Stimulated activated CD8-positive, alpha-beta memory T cell treated with anti-CD3 and anti-CD28 coated beads, Interleukin-4, amount 100 ng/mL, for 1 hour (primary cell): ENCODE measurements around the gene ASIC4.

ENCODE experiments used
- DNase-seq, 2 donors: peaks; one replicate each; pipeline ENCODE4 v3.0.0-alpha.2; 2020; ENCODE audit warnings: low read depth in 2 of 2, low spot score in 1 of 2

The ASIC4 gene, protein sequence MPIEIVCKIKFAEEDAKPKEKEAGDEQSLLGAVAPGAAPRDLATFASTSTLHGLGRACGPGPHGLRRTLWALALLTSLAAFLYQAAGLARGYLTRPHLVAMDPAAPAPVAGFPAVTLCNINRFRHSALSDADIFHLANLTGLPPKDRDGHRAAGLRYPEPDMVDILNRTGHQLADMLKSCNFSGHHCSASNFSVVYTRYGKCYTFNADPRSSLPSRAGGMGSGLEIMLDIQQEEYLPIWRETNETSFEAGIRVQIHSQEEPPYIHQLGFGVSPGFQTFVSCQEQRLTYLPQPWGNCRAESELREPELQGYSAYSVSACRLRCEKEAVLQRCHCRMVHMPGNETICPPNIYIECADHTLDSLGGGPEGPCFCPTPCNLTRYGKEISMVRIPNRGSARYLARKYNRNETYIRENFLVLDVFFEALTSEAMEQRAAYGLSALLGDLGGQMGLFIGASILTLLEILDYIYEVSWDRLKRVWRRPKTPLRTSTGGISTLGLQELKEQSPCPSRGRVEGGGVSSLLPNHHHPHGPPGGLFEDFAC

DNA sequence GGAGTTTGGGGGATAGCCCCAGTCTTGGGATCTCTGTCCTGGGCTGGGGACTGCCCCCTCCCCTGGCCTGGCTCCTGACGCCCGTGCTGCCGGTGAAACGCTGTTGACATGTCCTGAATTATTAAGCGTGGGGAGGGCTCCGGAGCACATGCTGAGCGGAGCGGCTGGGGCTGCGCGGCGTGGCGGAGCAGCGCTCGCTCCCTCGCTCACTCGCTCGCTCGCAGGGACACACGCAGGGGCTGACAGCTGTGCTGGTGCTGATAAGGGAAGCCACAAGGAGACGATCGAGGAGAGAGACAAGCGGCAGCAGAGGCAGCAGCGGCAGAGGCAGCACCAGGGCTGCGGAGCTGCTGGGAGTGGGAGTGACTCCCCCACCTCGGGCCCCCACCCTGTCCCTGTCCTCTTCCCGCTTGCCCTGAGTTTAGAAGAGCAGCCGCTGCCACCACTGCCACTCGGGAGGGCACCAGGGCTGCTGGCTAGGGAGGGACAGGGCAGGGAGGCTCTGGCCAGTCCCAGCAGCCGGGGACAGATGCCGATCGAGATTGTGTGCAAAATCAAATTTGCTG, at the start of gene ASIC4:
TSS of gene ASIC4 (plus strand) at position 287 of the 566 bp plus-strand sequence. CDS start at position 530, 243 bp downstream.
- no peak for DNase-seq

DNA sequence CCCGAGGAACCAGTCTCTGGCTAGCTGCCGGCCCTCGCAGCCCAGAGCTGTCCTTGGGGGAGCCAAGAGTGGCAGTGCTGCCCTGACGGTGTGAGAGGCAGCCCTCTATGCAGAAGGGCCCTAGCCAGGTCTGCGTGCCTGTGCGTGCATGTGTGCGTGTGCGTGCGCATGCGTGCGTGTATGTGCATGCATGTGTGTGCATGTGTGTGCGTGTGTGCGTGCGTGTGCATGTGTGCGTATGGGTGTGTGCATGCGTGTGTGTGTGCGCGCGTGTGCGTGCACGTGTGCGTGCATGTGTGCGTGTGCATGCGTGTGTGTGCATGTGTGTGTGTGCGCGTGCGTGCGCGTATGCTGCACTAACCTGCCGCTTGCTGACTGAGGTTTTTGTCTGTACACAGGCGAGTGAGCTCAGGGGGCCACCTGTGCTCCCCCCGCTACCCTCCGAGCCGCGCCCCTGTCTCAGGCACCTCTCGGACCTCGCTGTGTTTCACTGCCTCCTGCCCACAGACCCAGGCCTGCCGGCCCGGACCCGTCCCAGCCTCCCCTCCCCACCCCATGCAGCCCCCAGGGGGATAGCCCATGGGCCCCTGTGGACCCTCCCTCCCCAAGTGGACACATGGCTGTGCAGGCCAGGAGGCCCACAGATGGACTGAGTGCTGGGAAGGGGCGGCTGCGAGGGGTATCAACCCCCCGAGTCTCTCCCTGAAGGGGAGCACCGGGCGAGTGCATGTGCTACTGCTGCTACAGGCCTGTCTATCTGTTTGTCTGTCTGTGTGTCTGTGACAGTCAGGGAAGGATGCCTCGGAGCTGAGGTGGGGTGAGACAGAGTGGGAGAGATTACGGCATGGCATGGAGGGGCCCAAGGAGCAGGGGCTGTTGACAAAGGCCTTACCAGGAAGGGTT, 48.4 kb upstream of the ASIC4 start:
- no peak for DNase-seq

DNA sequence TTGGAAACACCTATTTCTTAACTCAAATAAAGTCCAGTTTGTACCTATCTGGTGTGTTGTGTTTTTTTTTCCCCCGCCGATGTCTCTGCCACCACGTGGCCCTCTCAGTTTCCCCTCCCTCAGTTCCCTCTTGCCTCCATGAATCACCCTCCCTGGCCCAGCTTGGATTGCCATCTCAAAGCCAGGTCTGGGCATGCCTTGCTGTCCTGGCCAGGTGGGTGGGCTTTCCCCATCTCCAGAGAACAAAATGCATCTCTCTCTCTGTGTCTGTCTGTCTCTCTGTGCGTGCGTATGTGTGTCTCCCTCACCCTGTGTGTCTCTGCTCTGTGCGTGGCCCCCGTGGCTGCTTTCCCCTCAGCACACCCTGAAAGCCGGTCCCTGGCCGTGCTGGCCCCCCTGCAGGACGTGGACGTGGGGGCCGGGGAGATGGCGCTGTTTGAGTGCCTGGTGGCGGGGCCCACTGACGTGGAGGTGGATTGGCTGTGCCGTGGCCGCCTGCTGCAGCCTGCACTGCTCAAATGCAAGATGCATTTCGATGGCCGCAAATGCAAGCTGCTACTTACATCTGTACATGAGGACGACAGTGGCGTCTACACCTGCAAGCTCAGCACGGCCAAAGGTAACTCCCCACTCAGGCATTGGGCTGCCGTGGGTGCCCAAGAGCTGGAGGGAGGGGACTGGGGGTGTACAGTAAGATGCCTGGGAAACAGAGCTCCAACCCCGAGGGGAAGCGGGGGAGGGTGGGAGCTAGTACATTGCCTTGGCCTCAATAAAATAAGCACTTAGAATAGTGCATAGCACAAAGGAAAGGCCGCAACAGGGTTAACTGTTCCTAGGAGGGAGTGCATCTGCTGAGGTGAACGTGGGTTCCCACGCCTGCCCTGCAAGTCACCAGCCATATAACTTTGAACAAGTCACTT, 47.2 kb upstream of the ASIC4 start:
- DNase-seq: no peak

DNA sequence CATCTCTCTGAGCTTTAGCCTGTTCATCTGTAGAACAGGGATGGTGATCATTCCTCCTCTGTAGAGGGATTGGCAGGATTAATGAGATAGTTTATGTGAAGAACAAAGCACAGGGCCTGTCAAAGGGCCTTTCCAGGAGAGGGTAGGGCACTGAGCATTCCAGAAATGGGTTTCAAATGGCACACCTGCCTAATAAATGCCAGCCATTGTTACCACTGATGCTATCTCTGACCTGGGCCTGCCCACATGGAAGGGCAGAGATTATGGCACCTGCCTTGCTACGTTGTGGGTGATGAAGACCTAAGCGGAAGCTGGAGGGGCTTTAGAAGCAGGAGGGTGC, 46.6 kb upstream of the ASIC4 start:
- DNase-seq: no peak

DNA sequence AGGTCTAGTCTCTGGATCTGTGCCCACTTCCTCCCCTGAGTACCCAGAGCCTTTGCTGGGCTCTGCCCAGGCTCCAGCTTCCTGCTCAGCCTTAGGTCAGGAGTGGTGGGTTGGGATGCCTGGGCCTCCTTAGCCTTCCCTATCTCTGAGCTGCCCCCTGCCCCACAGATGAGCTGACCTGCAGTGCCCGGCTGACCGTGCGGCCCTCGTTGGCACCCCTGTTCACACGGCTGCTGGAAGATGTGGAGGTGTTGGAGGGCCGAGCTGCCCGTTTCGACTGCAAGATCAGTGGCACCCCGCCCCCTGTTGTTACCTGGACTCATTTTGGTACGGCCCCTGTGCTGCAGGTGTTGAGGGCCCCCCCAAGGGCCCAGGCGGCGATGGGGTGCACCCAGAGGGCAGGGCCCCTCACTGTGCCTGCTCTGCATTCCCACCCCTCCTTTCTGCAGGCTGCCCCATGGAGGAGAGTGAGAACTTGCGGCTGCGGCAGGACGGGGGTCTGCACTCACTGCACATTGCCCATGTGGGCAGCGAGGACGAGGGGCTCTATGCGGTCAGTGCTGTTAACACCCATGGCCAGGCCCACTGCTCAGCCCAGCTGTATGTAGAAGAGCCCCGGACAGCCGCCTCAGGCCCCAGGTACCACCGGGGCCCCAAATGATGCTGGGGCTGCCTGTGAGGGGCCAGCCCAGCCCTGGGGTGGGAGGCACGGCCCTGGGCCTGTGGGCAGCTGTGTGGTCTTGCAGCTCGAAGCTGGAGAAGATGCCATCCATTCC, 45.7 kb upstream of the ASIC4 start:
- DNase-seq: no peak

DNA sequence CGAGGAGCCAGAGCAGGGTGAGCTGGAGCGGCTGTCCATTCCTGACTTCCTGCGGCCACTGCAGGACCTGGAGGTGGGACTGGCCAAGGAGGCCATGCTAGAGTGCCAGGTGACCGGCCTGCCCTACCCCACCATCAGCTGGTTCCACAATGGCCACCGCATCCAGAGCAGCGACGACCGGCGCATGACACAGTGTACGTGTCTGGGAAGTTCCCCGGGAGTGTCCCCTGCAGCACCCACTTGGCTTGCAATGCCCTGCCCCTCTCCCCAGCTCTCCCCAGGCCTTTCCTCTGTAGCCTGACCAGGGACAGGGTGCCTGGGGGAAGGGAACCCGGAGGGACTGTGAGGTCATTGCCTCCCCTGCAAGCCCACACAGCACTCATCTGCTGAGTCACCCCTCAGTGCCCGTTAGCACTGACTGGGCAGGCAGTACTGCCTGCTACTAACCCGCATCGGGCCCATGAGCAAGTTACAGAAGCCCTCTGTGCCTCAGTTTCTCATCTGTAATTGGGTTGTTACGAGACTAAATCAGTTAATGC, 45.0 kb upstream of the ASIC4 start:
- DNase-seq: no peak

DNA sequence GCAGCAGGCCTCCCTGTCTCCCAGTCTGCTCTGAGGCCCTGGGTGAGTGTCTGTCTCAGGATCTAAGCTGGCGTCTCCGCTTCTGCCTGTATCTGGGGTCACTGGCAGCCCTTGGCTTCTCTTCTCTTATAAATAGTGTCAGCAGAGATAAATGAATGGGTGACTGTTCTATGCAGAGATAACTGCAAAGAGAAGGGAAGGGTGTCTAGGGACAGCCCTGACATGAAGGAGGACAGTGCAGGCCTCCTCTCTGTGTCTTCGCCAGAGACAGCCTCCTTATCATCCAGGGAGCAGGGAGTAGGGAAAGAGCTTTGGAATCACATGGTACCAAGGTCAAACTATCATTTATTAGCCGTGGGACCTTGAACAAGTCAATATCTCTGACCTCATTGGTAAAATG, 43.9 kb upstream of the ASIC4 start:
- no peak for DNase-seq

DNA sequence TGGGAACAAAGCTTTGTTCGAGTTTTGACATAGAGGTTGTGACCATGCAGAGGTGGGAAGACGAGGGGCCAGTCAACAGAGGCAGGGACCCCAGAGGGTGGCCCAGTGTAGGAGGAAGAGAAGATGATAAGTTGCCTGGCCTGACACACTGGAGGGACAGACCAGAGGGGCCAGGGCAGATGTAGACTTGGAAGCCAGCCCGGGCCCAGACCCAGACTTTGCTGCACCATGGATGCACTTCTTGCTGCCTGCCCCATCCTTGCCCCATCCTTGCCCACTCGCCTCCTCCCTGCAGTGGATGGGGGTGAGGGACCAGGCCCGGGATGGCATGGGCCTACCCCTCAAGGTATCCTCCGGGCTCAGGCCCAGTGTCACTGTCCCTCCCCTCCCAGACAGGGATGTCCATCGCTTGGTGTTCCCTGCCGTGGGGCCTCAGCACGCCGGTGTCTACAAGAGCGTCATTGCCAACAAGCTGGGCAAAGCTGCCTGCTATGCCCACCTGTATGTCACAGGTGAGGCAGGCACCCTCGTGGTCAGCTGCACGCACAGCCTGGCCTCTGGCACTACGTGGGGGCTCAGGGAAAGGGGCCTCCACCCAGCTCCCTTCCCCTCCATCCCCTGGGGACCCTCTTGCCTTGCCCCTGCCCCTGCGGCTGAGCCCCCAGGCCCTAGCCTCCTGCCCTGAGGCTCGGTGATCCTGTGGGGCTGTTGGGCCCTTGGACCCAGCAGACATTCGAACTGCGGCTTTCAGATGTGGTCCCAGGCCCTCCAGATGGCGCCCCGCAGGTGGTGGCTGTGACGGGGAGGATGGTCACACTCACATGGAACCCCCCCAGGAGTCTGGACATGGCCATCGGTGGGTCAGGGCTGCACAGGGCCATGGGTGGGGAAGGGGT, 42.6 kb upstream of the ASIC4 start:
- no peak for DNase-seq

DNA sequence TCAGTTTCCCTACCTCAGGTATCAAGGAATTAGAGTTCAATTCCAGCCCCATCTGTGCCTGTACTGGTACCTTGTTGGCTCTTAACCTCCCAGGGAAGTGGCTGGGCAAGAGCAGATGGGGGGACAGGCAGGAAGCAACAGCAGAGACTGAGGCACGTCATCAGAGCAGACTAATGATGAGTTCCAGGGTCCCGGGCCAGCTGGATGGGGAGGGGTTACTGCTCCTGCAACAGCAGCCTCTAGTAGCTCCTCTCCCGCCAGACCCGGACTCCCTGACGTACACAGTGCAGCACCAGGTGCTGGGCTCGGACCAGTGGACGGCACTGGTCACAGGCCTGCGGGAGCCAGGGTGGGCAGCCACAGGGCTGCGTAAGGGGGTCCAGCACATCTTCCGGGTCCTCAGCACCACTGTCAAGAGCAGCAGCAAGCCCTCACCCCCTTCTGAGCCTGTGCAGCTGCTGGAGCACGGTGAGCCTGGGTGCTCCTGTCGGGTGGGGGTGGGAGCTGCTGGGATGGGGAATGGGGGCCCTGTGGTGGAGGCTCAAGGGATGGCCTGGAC, 41.6 kb upstream of the ASIC4 start:
- no peak for DNase-seq

DNA sequence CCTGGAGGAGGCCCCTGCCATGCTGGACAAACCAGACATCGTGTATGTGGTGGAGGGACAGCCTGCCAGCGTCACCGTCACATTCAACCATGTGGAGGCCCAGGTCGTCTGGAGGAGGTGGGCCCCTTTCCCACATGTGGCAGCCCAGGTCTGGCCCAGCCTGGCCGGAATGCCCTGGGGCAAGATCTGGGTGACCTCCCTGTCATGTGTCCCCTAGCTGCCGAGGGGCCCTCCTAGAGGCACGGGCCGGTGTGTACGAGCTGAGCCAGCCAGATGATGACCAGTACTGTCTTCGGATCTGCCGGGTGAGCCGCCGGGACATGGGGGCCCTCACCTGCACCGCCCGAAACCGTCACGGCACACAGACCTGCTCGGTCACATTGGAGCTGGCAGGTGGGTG, 40.8 kb upstream of the ASIC4 start:
- no peak for DNase-seq

DNA sequence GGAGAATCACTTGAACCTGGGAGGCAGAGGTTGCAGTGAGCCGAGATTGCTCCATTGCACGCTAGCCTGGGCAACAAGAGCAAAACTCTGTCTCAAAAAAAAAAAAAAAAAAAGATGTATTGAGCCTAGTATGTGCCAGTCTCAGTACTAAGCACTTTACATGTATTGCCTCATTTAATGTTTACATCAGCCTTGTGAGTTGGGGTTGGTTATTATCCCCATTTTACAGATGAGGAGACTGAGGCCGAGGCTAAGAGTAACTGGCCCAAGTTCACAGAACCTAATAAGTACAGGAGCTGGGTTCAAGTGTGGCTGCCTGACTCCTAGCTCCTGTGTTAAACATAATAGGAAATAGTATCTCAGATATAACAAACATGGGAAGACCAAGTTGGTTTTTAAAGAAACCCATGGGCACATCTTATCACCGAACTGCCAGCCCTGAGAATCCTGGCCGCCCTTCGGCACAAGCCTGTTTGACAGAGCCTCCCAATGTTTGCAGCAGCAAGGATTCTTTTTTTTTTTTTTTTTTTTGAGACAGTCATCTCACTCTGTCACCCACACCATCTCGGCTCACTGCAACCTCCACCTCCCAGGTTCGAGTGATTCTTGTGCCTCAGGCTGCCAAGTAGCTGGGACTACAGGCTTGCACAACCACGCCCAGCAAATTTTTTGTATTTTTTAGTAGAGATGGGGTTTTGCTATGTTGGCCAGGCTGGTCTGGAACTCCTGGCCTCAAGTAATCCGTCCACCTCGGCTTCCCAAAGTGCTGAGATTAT, 39.8 kb upstream of the ASIC4 start:
- no peak for DNase-seq

DNA sequence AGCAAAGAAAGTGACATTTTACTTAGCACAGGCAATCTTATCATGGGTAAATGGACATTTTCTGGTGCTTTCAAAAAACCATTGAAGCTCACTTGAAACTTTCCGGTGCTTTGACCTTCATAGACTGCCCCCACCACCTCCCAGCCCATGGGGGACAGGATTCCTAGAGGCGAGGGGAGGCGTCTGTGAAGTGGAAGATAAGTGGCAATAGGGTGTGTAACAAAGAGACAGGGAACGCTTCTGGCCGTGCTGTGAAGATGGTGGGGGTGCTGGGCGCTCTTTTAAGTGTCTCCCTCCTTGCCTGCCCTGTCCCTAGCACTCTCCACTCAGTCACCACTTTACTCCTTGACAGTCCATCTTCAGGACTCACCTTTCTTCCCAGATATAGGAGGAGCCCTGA, 39.0 kb upstream of the ASIC4 start:
- no peak for DNase-seq

DNA sequence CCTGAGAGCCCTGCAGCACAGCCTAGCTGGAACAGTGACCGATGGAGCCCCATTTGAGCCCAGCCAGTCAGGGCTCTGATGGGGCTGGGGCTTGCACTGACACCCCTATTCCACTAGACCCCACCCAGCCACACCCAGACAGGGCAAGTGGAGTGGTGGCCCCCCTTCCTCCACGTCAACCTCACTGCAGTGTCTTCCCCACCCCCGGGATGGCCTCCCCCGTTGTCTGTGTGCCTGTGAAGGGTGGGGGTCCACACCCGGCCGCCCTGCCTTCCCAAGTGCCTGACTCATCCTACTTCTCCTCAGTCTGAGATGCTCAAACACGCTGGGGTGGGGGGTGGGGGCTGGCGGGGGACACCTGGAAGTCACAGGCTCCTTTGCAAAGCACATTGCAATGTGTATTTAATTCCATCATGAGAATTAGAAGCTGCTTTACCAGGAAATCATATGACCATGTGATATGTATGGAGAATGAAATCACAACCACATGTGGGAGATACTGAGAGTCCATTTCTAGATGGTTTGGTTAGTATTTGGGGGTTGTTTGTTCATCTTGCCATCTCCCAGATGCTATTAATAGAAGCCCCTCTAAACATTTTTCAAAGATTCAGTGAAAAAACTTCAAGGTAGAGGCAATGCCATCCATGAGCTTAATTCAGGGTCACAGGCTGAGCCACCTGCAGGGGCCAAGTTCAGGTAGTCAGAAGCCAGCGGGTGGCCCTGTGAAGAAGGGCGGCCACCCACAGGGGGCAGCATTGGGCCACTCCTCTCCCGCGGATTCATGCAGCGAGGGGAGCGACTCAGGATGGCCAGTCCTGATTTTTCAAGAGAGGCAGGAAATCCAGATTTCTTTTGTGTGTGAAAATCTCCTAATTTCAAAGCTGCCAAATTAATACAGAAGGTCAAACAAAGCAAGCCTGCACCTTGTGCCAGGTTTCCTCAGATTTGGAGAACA, 38.3 kb upstream of the ASIC4 start:
- DNase-seq: no peak

DNA sequence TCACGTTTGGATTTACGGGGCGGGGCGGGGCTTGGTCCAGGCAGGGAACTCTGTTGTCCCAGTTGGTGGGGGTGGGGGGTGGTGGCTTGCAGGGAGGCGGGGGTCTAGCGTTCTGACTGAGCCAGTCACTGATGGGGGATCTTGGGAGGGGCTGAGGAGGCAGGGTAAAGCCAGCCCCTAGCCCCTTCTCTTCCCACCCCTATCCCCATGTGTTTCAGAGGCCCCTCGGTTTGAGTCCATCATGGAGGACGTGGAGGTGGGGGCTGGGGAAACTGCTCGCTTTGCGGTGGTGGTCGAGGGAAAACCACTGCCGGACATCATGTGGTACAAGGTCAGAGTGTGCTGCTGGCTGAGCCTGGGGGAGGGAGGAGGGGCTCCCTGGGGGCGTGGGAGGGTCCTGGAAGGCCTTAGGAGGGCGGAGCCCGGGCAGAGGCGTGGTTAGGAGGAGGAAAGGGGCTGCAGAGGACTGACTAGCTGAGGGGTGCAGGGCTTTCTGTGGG, 37.6 kb upstream of the ASIC4 start:
- no peak for DNase-seq

DNA sequence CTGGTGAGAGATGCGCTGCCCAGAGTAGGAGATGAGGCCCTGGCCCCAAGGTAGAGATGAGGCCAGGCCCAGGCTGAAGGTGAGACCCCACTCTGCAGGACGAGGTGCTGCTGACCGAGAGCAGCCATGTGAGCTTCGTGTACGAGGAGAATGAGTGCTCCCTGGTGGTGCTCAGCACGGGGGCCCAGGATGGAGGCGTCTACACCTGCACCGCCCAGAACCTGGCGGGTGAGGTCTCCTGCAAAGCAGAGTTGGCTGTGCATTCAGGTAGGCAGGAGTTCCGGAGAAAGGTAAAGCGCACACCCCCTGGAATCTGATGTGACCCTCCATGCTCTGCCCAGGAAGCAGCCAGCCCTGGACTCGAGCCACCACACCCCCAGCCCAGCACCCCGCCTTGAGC, 37.1 kb upstream of the ASIC4 start:
- no peak for DNase-seq

DNA sequence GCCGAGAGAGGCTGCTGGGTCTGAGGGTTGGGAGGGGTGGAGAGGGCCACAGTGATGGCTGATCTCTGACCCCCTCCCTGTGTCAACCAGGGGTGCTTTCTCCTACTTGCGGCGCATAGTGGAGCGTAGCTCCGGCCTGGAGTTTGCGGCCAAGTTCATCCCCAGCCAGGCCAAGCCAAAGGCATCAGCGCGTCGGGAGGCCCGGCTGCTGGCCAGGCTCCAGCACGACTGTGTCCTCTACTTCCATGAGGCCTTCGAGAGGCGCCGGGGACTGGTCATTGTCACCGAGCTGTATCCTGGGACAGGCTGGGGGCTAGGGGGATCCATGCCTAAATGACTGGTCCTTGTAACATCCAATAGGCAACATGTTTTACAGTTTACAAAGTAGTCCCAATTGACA, 36.5 kb upstream of the ASIC4 start:
- DNase-seq: no peak
